Right lobe of liver (tissue), 4 donors: ENCODE results near the gene DYRK1A.

Source experiments
- CTCF ChIP-seq, 4 donors: fragments of 200-600 bp in 3 of 4; fragments of 450-650 bp in 1 of 4; IDR thresholded peaks; one replicate each; pipeline versions ENCODE4 v1.5.1 to v1.8.0; 2016 to 2022; ENCODE audit warnings: antibody characterized with exemption in 4 of 4, mild to moderate bottlenecking in 2 of 4
- POLR2A ChIP-seq: fragments of 450-650 bp; IDR thresholded peaks from one replicate; pipeline ENCODE4 v1.6.1; 2017; ENCODE audit warnings: antibody characterized with exemption, mild to moderate bottlenecking
- donor health status: DM: no; HTN: no; CAD: no.
- donor health status: DM: no; HTN: no; CAD: no.
- donor health status: DM: no; HTN: yes; CAD: no.

GRCh38 chr21:37547615-37548200 is 181.1 kb downstream of the DYRK1A start:
- TF ChIP-seq CTCF (IDR thresholded peaks at IDR 0.05) (no peak), POLR2A (no peak)
